Kasumi-1 (cell line): Measurements from ENCODE around the gene LARGE1.

Experiments
- DNase-seq, 2 experiments: peaks; one replicate each; lab custom pipeline; 2025; lab: John Stamatoyannopoulos, UW

Gene LARGE1

DNA sequence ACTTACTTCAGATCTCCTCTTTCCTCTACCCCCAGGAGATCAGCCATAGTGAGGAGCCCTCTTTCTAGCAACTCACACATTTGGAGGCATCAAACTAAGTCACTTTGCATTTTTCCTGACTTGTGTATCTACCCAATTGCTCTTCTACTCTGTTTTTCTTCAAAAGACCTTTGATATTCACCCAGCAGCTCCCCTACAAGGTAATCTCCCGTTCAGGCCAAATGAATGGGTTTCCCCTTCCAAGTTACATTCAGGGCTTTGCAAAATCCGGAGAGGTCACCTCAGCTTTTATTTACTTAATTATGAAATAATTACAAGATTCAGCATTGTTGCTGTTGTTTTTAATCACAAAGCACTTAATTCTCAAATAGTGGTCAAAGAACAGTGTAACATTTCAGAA lies 6.1 kb downstream of the LARGE1 start:
- no peak for DNase-seq

DNA sequence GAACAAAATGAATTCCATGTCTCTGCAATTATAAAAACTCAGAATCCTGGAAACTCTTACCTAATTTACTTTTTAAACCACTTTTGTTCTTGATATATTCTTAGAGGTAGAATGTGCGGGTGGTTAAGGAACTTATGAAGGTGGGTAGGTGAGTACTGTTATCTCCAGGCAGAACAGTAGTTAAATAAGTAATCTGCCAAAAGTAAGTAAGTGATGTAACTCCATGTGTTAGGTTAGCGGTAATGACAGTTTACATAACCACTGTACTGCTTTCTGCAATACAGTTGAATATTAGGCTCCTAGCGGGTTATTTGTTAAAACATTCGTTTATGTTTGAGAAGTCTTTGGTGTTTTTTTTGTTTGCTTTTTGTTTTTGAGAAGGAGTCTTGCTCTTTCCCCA lies 7.1 kb downstream of the LARGE1 start:
- no peak for DNase-seq

DNA sequence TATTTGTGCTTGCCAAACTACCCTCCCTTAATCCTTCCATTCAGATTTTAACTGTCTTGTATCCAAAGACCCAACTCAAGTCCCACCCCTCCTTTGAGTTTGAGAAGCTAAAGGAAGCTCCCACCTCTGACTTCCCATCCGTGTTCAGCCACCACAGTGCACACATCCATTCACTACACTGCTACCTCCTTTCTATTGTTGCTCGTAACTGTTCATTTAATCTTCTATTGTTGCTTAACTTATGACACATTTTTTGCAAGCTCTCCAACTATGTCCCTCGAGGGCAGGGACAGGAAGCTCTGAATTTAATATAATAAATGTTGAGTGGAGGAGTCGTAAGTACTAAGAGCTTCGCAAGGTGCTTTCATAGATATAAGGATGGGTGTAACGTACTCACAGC lies 10.4 kb downstream of the LARGE1 start:
- no peak for DNase-seq

DNA sequence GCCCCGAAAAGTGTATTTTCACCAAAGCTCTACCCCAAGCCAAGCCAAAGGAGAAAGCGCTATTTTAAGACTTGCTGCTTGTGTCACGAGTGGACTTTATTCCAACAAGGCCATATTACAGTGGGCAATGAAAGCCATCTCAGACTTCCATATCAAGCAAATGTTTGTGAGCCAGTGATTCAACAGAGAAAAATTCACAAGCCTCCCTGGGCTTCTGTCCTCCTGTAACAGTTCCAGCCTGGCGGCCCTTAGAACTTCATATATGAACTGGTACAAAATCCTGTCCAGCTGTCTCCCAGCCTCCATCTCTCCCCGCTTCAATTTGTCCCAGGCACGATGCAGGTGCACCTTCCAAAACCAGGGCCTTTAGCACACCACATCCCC lies 11.2 kb downstream of the LARGE1 start:
- no peak for DNase-seq

DNA sequence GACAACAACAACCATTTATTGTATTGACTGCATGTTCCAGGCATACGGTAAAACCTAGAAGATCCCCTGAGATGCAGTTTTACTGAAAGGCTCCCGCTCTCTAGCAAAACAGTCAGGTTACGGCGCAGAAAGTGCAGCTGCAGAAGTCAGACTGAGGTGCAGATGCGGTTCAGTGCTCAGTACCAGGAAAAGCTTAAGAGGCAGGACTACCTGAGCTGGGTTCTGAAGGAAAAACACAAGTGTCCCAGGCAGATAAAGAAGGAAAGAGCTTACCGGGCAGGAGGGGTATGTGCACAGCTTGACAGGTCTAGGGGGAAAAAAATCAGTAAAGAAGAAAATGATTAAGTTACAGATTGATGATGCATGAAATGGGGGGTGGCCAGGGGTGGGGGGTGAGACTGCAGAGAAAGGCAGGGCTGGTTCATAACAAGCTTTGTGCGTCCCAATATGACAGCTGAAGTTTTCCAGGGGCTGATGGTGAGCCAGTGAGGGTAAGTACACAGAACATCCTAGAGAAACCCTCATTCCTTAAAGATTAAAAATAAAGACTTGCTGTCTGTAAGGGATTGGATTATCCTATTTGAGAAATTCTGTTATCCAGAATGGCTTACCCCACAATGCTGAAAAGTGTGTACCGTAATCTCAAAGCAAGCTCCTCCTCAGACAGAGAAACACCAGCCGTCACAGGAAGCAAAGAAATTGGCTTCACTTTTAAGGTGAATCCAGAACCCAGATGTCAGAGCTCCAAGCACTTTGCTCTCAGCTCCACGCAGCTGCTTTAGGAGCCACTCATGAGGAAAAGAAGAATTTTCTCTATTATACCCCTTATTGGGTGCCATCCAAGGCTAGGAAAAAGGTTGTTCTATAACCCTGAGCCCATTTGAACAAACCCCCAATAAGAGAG lies 11.9 kb downstream of the LARGE1 start:
- DNase-seq, result no peak

DNA sequence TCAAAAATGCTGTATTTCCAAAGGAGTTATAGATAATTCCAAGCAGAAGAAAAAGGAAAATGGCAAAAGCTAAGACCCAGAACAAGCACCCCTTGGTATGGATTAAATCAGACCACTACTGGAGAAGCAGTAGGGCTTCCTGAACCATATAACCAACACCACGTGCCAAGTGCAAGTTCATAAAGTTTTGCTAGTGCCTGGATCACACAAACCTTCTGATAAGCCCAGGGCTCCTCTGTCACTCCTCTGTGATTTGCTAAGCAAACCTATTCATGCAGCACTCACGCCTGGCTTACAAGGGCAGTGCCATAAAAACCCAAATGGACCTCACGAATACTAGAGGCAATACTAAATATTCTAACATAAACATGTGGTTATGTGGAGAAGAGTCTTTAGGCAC lies 13.3 kb downstream of the LARGE1 start:
- no peak for DNase-seq

DNA sequence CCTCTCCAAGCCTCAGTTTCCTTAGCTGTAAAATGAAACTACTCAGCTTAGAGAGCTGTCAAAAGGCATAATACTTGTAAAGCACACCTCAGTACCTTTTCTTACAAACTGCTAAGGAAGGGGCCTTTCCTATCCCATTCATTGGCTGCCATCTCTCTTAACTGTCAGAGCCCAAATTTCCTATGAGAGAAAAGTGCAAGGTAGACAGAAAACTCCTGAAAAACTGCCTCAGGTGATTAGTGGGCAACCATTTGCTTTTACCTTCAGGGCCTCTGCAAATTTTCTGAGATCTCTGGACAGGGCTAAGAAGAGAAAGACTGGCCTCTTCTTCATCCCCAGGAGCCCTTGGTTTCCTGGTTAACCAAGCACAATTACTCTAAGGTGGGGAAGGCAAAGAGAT lies 13.8 kb downstream of the LARGE1 start:
- no peak for DNase-seq

DNA sequence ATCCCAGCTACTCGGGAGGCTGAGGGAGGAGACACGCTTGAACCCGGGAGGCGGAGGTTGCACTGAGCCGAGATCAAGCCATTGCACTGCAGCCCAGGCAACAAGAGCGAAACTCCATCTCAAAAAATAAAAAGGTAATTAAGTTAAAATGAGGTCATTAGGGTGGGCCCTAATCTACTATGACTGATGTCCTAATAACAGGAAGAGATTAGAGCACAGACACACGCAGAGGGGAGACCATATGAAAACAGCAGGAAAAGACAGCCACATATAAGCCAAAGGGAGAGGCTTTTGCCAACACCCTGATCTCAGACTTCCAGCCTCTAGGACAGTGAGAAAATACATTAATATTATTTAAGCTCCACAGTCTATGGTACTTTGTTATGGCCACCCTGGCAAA lies 17.3 kb downstream of the LARGE1 start:
- DNase-seq, result no peak

DNA sequence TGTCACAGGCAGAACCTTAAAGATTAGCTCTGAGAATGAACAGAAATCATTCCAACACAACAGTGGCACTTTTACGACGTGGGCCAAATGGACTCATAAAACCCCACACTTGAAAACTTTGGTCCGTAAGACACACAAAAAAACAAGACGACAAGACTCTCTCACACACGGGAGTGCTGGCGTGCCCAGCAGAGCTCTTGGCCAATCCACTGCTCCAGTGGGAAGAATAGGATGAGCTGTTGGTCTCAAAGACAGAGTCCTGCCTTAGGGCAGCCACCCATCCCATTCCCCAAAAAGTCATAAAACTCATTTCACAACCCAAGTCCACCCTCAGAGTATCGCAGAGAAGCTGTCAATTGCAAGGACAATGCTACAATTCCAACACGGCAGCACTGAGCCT lies 18.2 kb downstream of the LARGE1 start:
- no peak for DNase-seq

DNA sequence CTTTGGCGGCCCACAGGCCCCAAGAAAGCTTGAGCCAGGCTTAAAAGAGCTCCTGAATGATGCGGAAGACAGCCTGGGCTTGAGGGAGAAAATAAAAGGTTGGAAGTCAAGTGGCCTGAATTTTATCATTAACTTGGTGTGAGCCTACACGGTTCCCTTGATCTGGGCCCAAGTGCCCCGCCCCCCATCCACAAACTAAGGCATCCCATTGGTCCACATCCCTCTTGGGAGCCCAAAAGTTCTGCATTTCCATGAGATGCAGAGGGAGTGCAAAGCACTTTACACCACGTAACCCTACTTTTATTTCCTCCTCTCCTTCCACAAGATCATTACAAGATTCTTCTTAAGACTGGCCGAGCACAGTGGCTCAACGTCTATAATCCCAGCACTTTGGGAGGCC lies 22.2 kb downstream of the LARGE1 start:
- no peak for DNase-seq

DNA sequence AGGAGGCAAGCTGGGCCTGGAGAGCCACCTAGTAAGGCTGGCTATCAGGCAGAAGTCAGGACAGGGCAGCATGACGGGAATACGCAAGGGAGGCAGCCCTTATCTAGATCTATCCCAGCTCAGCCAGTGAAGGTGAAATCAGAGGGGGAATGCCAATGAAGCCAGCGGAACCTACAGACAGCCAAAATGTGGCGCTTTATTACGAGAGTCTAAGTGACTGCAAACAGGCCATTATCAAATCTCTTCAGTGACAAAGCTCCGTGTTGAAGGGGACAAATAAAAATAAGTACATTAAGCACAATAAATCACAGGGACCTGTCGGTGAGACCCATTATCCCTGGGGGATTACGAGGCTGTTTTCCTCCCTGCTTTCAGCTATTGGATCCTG lies 22.8 kb downstream of the LARGE1 start:
- DNase-seq, result no peak

DNA sequence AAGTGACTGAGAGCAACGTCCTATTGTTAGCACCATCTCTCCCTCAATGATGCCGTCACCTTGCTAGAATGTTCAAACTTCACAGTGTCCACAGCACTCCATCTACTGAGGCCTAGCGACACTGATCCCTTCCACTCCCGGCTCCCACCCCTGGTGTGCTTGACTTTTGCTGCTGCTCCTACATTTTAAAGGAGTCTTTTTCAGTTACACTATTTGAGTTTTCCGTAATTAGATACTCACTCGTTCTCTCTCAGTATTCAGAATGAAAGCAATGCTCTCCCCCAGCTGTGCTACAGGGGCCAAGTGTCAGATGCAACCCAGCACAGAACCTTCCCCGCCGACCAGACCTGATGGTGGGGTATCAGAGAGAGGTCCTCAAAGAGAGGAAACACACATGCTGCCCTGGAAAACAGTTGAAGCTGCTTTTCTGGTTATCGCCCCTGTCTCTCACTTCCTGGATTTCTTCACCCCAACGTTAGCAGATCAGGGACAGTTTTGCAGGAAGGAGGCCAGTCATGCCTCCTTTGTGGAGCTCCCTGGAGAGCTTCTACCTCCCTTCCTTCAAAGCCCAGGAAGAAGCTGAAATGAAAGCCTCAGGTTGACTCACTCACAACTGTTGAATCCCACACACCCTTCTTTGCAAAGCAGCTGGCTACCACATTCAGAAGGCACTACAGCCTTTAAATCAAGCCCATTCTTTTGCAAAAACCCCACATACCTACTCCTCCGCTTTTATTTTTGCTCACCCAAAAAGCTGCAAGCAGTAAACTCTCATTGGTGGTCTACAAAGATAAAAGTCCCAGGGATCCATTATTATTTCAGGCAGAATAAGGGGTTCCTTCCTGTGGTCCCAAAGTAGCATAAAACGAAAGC lies 23.5 kb downstream of the LARGE1 start:
- DNase-seq, result no peak

DNA sequence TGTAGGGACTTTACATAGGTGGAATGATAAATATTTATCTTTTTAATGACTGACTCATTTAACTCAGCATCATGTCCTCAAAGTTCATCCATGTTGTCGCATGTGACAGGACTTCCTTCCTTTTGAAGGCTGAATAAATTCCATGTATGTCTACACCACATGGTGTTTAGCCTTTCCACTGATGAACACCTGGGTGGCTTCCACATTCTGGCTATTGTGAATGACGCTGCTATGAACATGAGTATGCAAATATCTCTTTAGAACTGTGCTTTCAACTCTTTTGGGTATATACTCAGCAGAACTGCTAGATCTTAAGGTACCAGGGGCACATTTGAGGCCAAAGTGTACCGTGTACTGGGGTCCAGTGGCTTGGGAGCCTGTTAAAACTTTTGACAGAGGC lies 24.1 kb downstream of the LARGE1 start:
- DNase-seq, result no peak

DNA sequence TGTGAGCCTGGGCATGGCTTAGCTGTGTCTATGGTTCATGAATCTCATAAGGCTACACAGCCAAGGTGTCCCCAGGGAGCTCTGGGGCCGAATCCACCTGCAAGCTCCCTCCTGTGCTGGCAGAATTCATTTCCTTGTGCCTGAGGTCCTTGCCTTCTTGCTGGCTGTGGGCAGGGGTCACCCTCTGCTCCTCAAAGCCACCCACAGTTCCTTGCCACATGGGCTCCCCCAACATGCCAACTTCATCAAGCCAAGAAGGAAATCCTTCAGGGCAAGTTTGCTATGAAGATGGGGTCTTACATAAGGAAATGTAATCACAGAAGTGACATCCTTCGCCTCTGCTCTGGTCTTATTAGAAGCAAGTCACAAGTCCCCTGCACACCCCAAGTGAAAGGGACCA lies 24.8 kb downstream of the LARGE1 start:
- DNase-seq, result no peak

DNA sequence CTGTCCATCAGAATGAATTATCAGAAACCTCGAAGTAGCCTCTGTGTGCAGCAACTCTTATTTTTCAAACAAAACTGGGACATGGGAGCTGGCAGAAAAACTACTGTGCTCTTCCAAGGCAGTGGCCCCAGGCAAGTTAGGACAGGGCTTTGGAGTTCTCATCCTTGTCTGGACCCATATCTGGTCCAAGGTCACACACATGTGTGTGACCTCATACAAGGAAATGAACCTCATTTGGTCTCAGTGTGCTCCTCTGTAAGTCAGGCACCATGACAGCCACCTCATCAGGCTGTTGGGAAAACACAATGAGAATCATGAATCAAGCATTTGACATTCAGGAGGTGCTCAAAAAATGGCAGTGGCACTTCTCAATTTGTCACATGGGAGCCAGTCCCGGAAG lies 25.8 kb downstream of the LARGE1 start:
- DNase-seq, result no peak

DNA sequence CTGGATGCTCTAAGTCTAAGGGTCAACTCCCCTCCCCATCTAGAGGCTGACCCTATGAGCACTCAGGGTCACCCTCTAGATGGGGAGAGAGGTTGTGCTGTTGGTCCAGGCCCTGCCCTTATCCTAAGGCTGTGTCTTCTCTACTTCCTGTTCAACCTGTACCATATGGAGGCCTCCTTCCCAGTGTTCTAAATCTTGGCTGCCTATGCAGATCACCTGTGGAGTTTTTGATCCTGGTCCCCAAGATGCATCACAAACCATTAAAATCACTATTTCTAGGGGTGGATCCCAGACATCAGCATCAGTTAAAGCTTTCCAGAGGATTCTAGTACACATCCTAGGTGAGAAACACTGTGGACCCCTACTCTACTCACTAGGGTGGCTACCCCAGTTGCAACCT lies 26.2 kb downstream of the LARGE1 start:
- DNase-seq, result no peak

DNA sequence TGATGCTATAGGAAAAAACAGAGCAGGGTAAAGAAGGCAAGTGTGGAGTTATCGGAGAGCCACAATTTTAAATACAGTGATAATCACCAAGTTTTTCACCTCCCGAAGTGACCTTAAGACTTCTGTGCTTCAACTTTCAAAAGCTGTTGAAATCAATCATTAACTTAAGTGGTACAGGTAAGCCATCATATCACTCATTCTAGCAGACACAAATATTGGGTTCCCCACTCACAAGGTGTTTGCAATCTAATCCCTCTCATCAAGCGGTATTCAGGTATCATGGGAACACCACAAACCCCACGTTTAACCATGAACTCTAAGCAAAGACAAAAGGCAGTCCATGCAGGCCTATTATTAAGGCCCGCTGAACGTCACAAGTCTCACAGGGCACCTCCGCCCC lies 26.8 kb downstream of the LARGE1 start:
- DNase-seq, result no peak

DNA sequence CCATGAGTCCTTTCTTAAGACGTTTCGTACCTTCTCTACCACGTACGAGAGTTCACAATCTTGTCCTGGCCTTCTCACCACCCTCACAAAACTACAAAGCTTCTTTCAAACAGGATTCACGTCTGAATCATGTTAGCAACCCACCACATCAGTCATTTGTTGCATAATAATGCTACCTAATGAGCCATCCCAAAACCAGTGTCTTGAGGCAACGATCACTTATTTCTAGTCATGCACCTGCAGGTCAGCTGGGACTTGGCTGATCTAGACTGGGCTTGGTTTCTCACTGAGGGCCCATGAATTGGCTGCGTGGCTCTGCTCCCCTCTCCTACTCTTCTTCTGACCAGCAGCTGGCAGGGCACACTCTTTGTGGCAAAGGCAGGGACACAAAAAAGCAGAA lies 28.3 kb downstream of the LARGE1 start:
- no peak for DNase-seq

DNA sequence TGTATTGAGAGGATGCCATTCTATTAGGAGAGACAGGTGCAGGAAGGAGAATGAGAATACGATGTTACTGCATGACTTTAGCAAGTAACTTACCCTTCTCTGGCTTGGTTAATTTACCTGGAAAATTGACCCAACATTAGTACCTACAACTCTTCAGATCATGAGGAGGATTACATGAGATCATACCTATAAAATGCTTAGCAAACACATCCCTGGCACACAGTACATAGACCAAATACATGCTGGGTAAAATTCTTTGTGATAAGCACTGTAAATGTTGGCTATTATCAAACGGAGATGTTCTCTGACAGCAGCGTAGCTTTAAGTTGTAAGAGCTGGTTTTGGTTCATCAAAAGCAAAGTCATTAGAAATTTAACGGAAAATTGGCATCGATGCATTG lies 28.8 kb downstream of the LARGE1 start:
- no peak for DNase-seq

DNA sequence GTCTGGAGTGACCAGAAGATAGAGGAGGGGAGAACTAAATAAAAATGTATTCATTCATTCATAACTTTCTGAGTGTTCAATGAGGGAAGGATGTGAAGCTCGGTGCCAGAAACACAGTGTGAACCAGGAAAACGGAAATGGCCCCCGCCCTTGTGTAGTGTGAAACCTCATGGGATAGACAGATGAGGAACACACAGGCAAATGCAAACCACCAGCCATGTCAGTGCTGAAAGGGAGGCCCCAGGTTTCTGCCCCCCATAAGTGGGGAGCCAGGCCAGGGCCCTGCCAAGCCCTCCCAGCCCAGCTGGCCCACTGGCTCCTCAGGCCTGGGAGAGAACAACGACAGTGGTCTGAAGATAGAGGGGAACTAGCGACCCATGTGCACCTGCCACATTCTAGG lies 30.5 kb downstream of the LARGE1 start:
- DNase-seq, result no peak

DNA sequence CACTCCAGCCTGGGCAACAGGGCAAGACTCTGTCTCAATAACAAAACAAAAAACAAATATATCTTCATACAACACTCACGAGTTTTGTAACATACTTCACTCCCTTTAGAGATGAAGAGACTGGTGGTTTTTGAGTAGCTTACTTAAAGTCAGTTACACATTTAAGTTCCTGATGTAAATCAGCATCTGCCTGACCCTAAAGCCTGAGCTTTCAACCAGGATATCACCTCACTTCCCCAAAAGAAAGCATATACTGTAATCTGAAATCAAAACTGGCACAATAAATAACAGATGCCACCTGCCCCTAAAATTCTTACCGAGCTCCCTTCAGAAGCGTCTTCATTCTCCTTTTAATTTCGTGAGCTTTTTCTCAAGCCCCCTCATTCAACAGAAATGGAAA lies 31.5 kb downstream of the LARGE1 start:
- no peak for DNase-seq

DNA sequence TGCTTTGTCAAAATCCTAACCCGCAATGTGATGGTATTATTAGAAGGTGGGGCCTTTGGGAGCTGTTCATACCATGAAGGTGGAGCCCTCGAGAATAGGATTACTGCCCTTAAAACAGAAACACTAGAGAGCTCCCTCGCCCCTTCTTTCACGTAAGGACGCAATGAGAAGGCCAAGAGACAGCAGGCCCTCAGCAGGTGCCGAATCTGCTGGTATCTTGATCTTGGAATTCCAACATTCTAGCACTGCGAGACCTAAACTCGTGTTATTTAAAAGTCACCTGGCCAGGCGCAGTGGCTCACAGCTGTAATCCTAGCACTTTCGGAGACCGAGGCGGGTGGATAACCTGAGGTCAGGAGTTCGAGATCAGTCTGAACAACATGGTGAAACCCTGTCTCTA lies 33.1 kb downstream of the LARGE1 start:
- no peak for DNase-seq

DNA sequence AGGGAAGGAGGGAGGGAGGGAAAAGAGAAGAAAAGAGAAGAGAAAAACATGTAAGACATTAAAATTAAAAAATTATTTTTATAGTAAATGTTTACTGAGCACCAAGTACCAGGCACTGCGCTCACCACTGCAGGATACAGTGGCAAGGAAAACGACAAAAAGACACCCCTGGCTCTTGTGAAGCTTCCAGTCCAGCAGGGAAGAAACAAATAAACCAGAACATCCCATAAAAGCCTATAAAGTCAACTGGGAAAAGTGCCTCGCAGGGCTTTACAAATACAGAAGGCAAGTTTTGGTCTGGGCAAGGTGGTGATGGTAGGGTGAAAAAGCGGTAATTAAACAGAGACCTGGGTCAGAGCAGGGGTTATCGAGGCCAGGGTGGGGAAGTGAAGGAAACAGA lies 33.6 kb downstream of the LARGE1 start:
- DNase-seq, result no peak
